Esophagus squamous epithelium (tissue), 4 donors: ENCODE data around the gene SVIL.

Source experiments
- CTCF ChIP-seq, 6 experiments: fragments of 450-650 bp in 4 of 6; fragments of 200-600 bp in 2 of 6; sonication (generic) in 2 of 6; IDR thresholded peaks; one replicate each; pipeline ENCODE4 v1.5.1; 2016 to 2019; ENCODE audit warnings: antibody characterized with exemption in 6 of 6, mild to moderate bottlenecking in 4 of 6, moderate library complexity in 4 of 6
- POLR2A ChIP-seq, 4 donors: fragments of 450-650 bp; IDR thresholded peaks; one replicate each; pipeline ENCODE4 v1.6.1; 2017; ENCODE audit warnings: antibody characterized with exemption in 4 of 4, mild to moderate bottlenecking in 4 of 4, moderate library complexity in 3 of 4

- no peak for TF ChIP-seq CTCF (IDR thresholded peaks at IDR 0.05)
- TF ChIP-seq POLR2A (IDR thresholded peaks at IDR 0.05), result no peak
Observed at GRCh38 chr10:29446327-29446726, 188.4 kb downstream of the SVIL start.
